Measurements from ENCODE around the gene TACO1. TPM values are rescaled to one million over a fixed set of nuclear protein-coding genes. Genes with fewer than 3 reads are reported as not detected.

Gene TACO1
- 18.0 and 18.4 TPM in 2 replicates for total RNA-seq

DNA sequence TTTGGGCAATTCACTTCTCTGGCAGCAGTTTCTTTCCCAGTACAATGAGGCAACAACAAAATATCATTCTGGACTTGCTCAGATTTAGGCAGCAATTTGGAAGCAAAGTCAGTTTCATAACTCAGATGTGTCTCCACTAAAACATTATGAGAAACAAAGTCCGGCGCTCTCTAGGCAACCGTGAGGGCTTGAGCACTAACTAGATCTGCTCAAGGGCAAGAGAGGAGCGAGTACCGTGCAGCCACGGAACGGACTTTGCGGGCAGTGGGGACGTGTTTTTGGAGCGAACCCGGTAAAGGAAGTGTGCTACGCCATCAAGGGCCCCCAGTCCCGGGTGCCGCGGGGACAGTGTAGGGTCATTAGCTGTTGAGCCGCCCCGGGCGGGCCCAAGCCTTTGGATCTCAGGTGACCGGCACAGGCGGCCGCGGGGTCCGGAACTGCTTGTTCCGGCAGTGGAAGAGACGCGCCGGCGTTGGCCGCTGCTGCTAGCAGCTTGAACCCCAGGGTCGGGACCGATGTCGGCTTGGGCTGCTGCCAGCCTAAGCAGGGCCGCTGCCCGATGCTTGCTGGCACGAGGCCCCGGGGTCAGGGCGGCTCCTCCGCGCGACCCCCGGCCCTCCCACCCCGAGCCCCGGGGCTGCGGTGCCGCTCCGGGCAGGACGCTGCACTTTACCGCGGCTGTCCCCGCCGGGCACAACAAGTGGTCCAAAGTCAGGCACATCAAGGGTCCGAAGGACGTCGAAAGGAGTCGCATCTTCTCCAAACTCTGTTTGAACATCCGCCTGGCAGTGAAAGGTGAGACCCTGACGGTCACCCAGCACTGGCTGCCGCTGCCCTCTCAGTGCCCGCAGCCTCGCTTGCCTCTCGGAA is at the start of gene TACO1:
TSS of gene TACO1 (plus strand) at position 327 of the 870 bp plus-strand sequence. CDS start at position 516, 189 bp downstream.
- intact Hi-C loops (cut with micrococcal nuclease), result loop anchor here (1.0 kb wide), 2 partner anchors 21 to 50 kb away; partner anchors contain the start of gene MAP3K3

DNA sequence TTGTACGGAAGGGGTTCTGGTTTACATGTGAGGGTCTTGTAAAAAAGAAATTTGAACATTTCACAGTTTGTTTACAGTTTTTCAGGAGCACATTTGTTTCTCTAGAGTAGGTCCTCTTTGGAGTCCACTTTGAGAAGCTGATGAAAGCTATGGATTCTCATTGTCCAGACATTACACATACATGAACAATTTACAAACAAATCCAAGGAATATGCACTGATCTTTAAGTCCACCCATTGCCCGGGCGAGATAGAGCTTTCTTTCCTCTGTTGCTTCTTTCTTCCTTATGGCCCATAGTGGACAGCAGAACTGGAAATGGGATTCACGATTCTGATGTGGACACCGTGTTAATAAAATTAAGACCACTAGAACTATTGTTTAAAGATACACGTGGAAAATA is 48.5 kb upstream of the TACO1 start:
- intact Hi-C loops (cut with micrococcal nuclease), result no loop called here

DNA sequence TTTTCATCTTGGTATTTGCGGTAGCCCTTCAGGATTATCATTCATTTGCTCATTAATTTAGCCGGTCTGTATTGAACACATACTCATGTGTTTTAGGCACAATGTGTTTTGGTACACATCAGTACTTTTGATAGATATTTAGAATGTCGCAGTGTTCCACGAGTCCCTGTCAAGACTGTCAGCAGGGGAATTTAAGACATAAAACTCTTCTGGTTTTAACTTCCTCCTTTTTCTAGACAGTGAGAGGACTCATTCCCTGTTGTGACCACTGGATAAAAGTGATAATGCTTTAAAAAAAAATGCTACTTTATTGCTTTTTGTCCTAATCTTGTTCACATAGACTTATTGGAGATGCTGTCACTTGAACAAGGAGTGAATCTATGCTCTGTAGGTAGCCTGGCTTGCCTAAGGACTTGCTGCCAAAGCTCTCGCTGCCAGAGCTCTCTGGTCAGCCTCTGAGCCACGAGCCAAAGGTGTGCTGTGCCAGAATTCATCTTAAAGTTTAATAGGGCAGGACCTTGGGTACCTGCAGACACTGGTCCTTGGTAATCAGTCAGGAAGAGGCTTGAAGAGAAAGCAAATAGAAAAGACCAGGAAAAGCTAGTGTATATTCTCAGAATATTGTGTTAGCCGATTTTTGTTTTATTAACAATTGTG is 45.1 kb upstream of the TACO1 start:
- intact Hi-C loops (cut with micrococcal nuclease), result no loop called here

- intact Hi-C loops (cut with micrococcal nuclease), result no loop called here
Observed at GRCh38 chr17:63557416-63557815, 43.3 kb upstream of the TACO1 start.

GRCh38 chr17:63558441-63558840 is 42.3 kb upstream of the TACO1 start:
- intact Hi-C loops (cut with micrococcal nuclease), result no loop called here

DNA sequence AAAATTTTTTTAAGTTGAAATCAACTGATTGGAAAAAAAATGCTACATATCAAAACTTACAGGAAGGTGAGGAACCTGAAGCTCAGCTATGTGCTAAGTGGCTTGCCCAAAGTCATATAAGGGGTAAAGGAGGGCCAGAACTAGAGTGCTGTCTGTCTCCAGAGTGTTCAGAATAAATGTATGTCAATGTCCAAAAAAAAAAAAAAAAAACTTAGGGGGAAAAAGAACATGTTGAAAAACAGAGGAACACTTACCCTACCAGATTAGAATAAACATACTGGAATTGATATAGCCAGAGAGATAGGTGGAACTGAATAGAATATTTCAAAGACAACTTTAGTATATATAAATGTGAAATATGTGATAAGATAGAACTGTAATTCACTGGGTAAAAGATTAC is 38.9 kb upstream of the TACO1 start:
- intact Hi-C loops (cut with micrococcal nuclease), result no loop called here

DNA sequence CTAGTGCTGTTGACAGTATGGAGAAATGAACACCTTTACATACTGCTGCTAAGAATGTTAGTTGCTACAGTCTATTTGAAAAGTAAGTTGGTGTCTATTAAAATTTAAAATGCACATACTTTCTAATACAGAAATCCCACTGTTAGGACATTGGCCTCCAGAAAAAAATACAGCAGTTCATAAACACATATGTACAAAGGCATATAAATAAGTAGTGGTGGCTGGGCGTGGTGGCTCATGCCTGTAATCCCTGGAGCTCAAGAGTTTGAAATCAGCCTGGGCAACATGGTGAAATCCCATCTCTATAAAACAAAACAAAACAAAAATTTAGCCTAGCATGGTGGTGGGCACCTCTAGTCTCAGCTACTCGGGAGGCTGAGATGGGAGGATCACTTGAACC is 37.4 kb upstream of the TACO1 start:
- intact Hi-C loops (cut with micrococcal nuclease), result no loop called here

DNA sequence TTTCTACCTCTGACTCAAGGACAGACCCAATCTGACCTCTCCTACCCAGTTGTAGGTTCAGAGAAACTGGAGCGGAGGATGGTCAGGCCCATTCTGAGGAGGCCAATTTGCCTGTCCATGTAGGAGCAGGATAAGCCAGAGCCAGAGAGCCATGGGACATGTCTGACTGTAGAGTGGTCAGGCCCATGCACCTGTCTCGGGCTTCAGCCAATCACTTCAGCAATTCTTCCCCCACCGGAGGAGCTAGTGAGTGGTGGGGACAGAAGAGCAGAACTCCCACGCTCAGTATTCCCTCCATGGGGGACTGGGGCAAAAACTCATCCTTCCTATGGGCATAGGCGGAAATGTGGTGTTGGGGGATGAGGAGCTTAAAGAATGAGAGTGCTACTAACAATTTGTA is 36.1 kb upstream of the TACO1 start:
- intact Hi-C loops (cut with micrococcal nuclease), result no loop called here

DNA sequence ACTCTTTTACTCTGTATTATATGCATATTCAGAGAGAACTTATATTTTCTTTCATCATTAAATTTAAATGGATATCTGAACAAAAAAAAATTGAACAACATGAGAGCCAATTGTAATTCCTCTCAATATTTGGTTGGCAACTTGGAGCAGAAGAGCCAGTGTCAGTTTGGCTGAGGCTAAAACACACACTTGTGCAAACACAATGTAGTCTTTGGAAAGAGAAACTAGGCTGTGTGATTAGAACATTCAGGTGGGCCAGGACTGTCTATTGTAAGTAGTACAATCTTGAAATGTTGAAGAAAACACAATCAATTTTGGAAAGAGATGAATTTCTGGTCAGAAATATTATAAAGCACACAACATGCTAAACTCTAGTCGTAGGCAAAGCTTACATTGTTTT is 33.5 kb upstream of the TACO1 start:
- intact Hi-C loops (cut with micrococcal nuclease), result no loop called here

DNA sequence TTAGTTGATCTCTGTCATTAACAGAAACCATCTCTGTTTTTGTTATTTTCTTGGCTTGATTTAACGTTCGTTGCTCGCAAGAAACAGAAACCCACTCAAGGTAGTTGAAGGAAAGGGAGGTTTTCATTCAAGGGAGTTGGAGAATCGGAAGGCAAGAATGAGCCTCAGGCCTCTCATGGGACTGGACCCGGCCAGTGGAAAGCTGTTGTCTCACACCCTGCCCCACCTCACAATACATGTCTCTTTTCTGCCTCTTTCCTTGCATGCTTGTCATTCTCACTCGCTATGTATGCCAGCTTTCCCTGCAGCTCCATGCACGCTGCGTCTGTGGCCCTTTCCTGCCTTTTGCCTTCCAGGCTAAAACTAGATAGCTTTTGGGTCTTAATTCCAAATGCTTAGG is 32.1 kb upstream of the TACO1 start:
- intact Hi-C loops (cut with micrococcal nuclease), result no loop called here

DNA sequence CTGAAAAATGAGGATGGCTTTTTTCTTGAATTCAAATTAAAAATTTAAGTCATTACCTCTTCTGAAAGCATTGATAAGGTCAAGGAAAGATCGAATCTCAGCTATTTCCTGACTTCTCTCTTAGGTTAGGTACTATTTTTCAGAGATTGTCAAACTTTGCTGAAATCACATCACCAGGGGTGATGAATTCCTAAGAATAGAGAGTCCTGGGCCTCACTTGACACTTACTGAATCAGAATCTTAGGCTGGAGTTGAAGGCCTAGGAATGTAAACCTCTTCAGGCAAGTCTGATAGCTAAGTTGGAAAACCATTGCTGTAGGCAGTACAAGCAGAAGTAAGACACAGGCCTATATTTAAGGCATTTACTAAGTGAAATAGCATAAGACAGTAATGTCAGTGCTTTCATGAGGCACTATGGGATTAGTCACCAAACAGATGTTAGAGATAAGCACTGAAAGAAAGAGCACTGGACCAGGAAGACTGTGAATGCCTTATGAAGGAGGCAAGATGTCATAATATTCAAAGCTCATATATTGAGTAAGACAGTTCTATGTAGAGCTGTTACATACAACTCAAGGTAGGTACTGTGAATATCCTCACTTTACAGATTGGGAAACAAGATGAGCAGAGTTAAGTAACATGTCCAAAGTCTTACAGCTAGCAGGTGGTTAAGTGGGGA is 28.9 kb upstream of the TACO1 start:
- intact Hi-C loops (cut with micrococcal nuclease), result no loop called here

DNA sequence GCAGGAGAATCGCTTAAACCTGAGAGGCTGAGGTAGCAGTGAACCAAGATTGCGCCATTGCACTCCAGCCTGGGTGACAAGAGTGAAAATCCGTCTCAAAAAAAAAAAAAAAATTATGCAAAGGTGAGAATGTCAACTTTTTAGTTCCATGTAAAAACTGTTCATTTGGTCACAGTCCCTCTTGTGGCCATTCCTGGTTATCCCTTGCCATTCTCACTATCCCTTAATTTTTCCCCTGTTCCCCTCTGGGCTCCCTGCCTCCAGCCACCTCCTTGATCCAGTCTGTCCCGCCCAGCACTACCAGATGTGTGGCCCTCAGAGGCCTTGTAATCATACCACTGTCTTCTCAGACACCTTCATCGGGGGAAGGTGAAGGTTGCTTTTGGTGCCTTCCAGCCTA is 27.1 kb upstream of the TACO1 start:
- intact Hi-C loops (cut with micrococcal nuclease), result no loop called here

DNA sequence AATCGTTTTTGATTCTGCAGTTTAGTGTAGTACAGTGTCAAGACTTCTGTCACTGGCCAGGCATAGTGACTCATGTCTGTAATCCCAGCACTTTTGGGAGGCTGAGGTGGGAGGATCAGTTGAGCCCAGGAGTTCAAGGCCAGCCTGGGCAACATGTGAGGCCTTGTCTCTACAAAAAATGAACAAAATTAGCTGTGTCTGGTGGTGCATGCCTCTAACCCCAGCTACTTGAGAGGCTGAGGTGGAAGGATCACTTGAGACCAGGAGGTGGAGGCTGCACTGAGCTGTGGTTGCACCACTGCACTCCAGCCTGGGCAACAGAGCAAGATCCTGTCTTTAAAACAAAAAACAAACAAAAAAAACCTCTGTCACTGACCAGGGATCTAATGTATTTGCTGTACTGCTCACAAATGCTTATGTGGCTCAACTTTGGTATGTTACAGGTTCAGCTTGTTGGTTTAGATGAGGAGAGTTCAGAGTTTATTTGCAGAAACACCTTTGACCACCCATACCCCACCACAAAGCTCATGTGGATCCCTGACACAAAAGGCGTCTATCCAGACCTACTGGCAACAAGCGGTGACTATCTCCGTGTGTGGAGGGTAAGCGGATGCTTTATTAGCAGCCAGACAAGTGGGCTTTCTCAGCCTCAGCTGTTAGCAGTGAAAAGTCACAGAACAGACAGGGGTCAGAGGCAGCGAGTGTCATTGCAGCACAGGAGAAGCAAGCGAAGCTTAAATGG is 22.5 kb upstream of the TACO1 start:
- intact Hi-C loops (cut with micrococcal nuclease), result no loop called here

DNA sequence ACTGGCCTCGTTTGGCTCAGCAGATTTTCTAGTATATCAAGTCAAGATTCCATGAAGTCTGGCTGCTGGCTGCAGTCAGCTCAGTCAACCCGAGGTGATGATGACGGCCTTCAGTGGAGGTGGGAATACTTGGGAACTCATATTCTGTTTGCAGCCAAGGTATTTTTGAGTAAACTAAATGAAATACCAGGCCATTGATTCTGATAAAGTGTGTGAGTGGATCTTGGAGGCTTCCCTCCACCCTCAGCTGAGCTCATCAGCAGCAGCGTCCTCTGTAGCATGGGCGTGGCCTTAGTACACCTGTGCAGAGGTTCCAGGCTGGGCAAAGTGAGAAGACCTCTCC is 22.0 kb upstream of the TACO1 start:
- intact Hi-C loops (cut with micrococcal nuclease), result no loop called here

- intact Hi-C loops (cut with micrococcal nuclease), result no loop called here
Observed at GRCh38 chr17:63579633-63580032, 21.1 kb upstream of the TACO1 start.

DNA sequence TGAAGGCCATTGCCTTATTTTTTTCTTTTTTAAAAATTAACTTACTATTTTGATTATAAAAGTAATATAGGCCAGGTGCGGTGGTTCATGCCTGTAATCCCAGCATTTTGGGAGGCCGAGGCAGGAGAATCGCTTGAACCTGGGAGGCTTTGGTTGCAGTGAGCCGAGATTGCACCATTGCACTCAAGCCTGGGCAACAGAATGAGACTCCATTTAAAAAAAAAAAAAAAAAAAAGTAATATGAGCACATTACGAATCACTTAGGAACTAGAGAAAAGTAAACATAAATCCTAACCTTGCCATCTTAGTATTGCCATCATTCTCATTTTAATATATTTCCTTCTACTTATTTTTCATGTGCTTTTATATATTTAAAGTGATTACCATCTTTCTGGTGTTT is 12.9 kb upstream of the TACO1 start:
- intact Hi-C loops (cut with micrococcal nuclease), result no loop called here

DNA sequence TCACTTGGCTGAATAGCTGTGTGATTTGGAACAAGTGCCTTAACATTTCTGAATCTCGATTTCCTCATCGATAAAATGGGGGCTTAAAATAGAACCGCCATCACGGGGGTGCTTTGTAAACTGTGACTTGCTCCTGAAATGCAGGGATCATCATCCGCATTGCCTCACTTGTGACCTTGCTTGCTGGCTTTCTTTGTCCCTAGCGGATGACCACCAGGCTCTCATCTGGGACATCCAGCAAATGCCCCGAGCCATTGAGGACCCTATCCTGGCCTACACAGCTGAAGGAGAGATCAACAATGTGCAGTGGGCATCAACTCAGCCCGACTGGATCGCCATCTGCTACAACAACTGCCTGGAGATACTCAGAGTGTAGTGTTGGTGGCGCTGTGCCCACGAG is 11.9 kb upstream of the TACO1 start:
- intact Hi-C loops (cut with micrococcal nuclease), result no loop called here

- intact Hi-C loops (cut with micrococcal nuclease), result no loop called here
Observed at GRCh38 chr17:63589646-63590045, 11.0 kb upstream of the TACO1 start.

DNA sequence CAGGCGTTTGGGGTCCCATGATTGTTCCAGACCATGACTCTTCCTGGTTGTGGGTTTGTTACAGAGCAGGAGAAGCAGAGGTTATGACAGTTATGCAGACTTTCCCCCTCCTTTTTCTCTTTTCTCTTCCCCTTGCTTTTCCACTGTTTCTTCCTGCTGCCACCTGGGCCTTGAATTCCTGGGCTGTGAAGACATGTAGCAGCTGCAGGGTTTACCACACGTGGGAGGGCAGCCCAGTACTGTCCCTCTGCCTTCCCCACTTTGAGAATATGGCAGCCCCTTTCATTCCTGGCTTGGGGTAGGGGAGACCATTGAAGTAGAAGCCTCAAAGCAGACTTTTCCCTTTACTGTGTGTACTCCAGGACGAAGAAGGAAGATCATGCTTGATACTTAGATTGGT is 7.9 kb upstream of the TACO1 start:
- intact Hi-C loops (cut with micrococcal nuclease), result no loop called here

- intact Hi-C loops (cut with micrococcal nuclease), result no loop called here
Observed at GRCh38 chr17:63595132-63595531, 5.6 kb upstream of the TACO1 start.

- intact Hi-C loops (cut with micrococcal nuclease), result no loop called here
Observed at GRCh38 chr17:63596856-63597586, 3.7 kb upstream of the TACO1 start.

Measured in T-helper 2 cell treated with Interferon-gamma antibody and Interleukin-4, amounts not matched to agents 100 ng/mL and 5 ng/mL, for 36 hours (primary cell).